CD4-positive, alpha-beta T cell treated with Interleukin-10 for 1 hour (primary cell): ENCODE results near the gene SACM1L.
"Not testable (repeated sequence)": the region's sequence is repeated elsewhere in the genome, so short reads cannot be mapped to it uniquely, and the experiment has no call there.

Experiments
- DNase-seq: peaks from one replicate; pipeline ENCODE4 v3.0.0-alpha.2; 2020

SACM1L gene

GRCh38 chr3:45695166-45695565 is 6.0 kb downstream of the SACM1L start:
- not testable (repeated sequence) for DNase-seq

GRCh38 chr3:45700570-45701073 is 11.4 kb downstream of the SACM1L start:
- no peak for DNase-seq

- DNase-seq: no peak
These were observed 12.1 kb downstream of the SACM1L start for GRCh38 chr3:45701172-45701867.

- DNase-seq: no peak
These were observed 15.2 kb downstream of the SACM1L start for GRCh38 chr3:45704301-45704943.

- DNase-seq: no peak
These were observed 16.9 kb downstream of the SACM1L start for GRCh38 chr3:45705839-45706808.

GRCh38 chr3:45711931-45712330 is 22.7 kb downstream of the SACM1L start:
- DNase-seq: no peak

- no peak for DNase-seq
These were observed 23.4 kb downstream of the SACM1L start for GRCh38 chr3:45712434-45713110.

GRCh38 chr3:45715945-45716344 is 26.7 kb downstream of the SACM1L start:
- DNase-seq: no peak

- DNase-seq: no peak
These were observed 27.7 kb downstream of the SACM1L start for GRCh38 chr3:45716790-45717336.

- no peak for DNase-seq
These were observed 30.7 kb downstream of the SACM1L start for GRCh38 chr3:45719655-45720487.

- no peak for DNase-seq
These were observed 35.7 kb downstream of the SACM1L start for GRCh38 chr3:45724911-45725310.

GRCh38 chr3:45729614-45730013 is 40.4 kb downstream of the SACM1L start:
- DNase-seq: no peak

GRCh38 chr3:45730409-45731154 is 41.4 kb downstream of the SACM1L start:
- no peak for DNase-seq

GRCh38 chr3:45736707-45737106 is 47.5 kb downstream of the SACM1L start:
- DNase-seq: no peak

- no peak for DNase-seq
These were observed 48.0 kb downstream of the SACM1L start for GRCh38 chr3:45737234-45737633.

GRCh38 chr3:45739991-45740390 is 50.8 kb downstream of the SACM1L start:
- DNase-seq: no peak

GRCh38 chr3:45741247-45741646 is 52.1 kb downstream of the SACM1L start:
- no peak for DNase-seq

- no peak for DNase-seq
These were observed 52.7 kb downstream of the SACM1L start for GRCh38 chr3:45741742-45742460.

GRCh38 chr3:45742461-45743089 is 53.4 kb downstream of the SACM1L start:
- DNase-seq: no peak
